CD14-positive monocyte (primary cell): ENCODE measurements around the gene SPATA2. TPM values are rescaled to one million over a fixed set of nuclear protein-coding genes. Genes with fewer than 3 reads are reported as not detected.

Experiments
- DNase-seq, 3 donors: peaks; one replicate each; pipeline ENCODE4 v3.0.0-alpha.2; 2011 to 2022
- H2AFZ ChIP-seq: 2 replicates; pipeline ENCODE4 v1.6.0; 2012; ENCODE audit warnings: mild to moderate bottlenecking, low read depth, low read length, inconsistent platforms; ENCODE audit not compliant: insufficient read depth, poor library complexity, severe bottlenecking
- H3K27ac ChIP-seq, 2 donors: 1 replicate in 1 of 2; 2 replicates in 1 of 2; pipeline ENCODE4 v1.5.1; 2012 to 2013; ENCODE audit warnings: low read length in 2 of 2, control low read depth in 1 of 2, inconsistent platforms in 1 of 2, low read depth in 1 of 2, mild to moderate bottlenecking in 1 of 2
- H3K27me3 ChIP-seq, 2 donors: one replicate each; pipeline versions ENCODE4 v1.6.0 to v1.6.1; 2011 to 2013; ENCODE audit warnings: low read length in 2 of 2; ENCODE audit not compliant: control insufficient read depth in 2 of 2, insufficient read depth in 2 of 2
- H3K36me3 ChIP-seq, 2 donors: replicated peaks in 1 of 2; 1 replicate in 1 of 2; 2 replicates in 1 of 2; pipeline versions ENCODE4 v1.5.1 to v1.6.1; 2012 to 2013; ENCODE audit warnings: low read length in 2 of 2, control low read depth in 1 of 2, inconsistent platforms in 1 of 2, mild to moderate bottlenecking in 1 of 2; ENCODE audit not compliant: insufficient read depth in 2 of 2, control insufficient read depth in 1 of 2
- H3K4me1 ChIP-seq, 2 donors: 1 replicate in 1 of 2; 2 replicates in 1 of 2; pipeline versions ENCODE4 v1.5.1 to v1.6.1; 2012 to 2013; ENCODE audit warnings: low read length in 2 of 2, control low read depth in 1 of 2, inconsistent platforms in 1 of 2, mild to moderate bottlenecking in 1 of 2, moderate library complexity in 1 of 2; ENCODE audit not compliant: insufficient read depth in 2 of 2, control insufficient read depth in 1 of 2
- H3K4me2 ChIP-seq: replicated peaks from 2 replicates; pipeline ENCODE3; 2012; ENCODE audit warnings: low read length, moderate library complexity, mild to moderate bottlenecking; ENCODE audit not compliant: poor library complexity, severe bottlenecking; ENCODE audit errors: extremely low read depth
- H3K4me3 ChIP-seq, 3 experiments: fragments of 200-600 bp in 1 of 3; sonication (generic) in 1 of 3; replicated peaks in 1 of 3; 1 replicate in 2 of 3; 2 replicates in 1 of 3; pipeline ENCODE4 v1.5.1; 2011 to 2013; ENCODE audit warnings: low read length in 3 of 3, mild to moderate bottlenecking in 3 of 3, control low read depth in 2 of 3, low read depth in 2 of 3, inconsistent platforms in 1 of 3, moderate library complexity in 1 of 3
- H3K79me2 ChIP-seq: 2 replicates; pipeline ENCODE4 v1.6.0; 2012; ENCODE audit warnings: mild to moderate bottlenecking, control low read depth, inconsistent platforms, low read length, moderate library complexity; ENCODE audit not compliant: insufficient read depth
- H3K9ac ChIP-seq: 2 replicates; pipeline ENCODE4 v1.6.0; 2017; ENCODE audit warnings: low read length, mild to moderate bottlenecking; ENCODE audit not compliant: insufficient read depth, poor library complexity, severe bottlenecking
- H3K9me3 ChIP-seq, 2 donors: replicated peaks in 1 of 2; 1 replicate in 1 of 2; 2 replicates in 1 of 2; pipeline versions ENCODE4 v1.5.1 to v1.6.1; 2012 to 2013; ENCODE audit warnings: low read length in 2 of 2, control low read depth in 1 of 2; ENCODE audit not compliant: control insufficient read depth in 1 of 2, insufficient read depth in 1 of 2
- H4K20me1 ChIP-seq: 2 replicates; pipeline ENCODE4 v1.6.0; 2012; ENCODE audit warnings: mild to moderate bottlenecking, low read length, control low read depth, moderate library complexity; ENCODE audit not compliant: insufficient read depth
- H3K27ac Mint-ChIP-seq, 7 donors: one replicate each; pipeline ENCODE4 v1.8.0; 2020; ENCODE audit warnings: mild to moderate bottlenecking in 7 of 7, mixed read lengths in 7 of 7, moderate library complexity in 6 of 7, inconsistent platforms in 2 of 7
- H3K27me3 Mint-ChIP-seq, 3 donors: one replicate each; pipeline ENCODE4 v1.8.0; 2021 to 2022; ENCODE audit warnings: low read depth in 3 of 3, mild to moderate bottlenecking in 3 of 3, mixed read lengths in 3 of 3, moderate library complexity in 3 of 3, inconsistent platforms in 1 of 3
- H3K36me3 Mint-ChIP-seq, 2 donors: one replicate each; pipeline ENCODE4 v1.8.0; 2020; ENCODE audit warnings: mixed read lengths in 2 of 2, inconsistent platforms in 1 of 2, mild to moderate bottlenecking in 1 of 2
- H3K4me1 Mint-ChIP-seq: one replicate; pipeline ENCODE4 v1.8.0; 2020; ENCODE audit warnings: mild to moderate bottlenecking, mixed read lengths
- H3K4me3 Mint-ChIP-seq, 2 donors: one replicate each; pipeline ENCODE4 v1.8.0; 2020; ENCODE audit warnings: mild to moderate bottlenecking in 2 of 2, mixed read lengths in 2 of 2, moderate library complexity in 1 of 2
- H3K9me3 Mint-ChIP-seq, 7 donors: one replicate each; pipeline ENCODE4 v1.8.0; 2020 to 2022; ENCODE audit warnings: mixed read lengths in 7 of 7, mild to moderate bottlenecking in 6 of 7, moderate library complexity in 6 of 7, inconsistent platforms in 2 of 7
- WGBS: methylation state at CpG from one replicate; pipeline ENCODE4 v1.1.5; 2013; ENCODE audit warnings: missing lambda C conversion rate; ENCODE audit not compliant: insufficient coverage; 5-methylcytosine and 5-hydroxymethylcytosine counted together
- intact Hi-C, 2 donors: fragments of 100-400 bp; cut with micrococcal nuclease; formaldehyde crosslinking; loops; one replicate each; pipeline versions ENCODE4 v1.15.0 to v1.15.1; 2023
- polyA plus RNA-seq, 3 donors: library from polyadenylated mRNA; depleted of rRNA in 1 of 3; unstranded in 2 of 3; stranded (reverse) in 1 of 3; fragments of 300-500 nt in 2 of 3; fragments of >200 nt in 1 of 3; fragmentation: Illumina TruSeq in 2 of 3; gene quantifications; 1 replicate in 2 of 3; 2 replicates in 1 of 3; pipeline ENCODE4 v1.2.3, GENCODE V29; 2012 to 2021
- TF ChIP-seq, protein P1 (sequence below): fragments of 200-600 bp; IDR thresholded peaks from one replicate; pipeline ENCODE4 v1.8.0; 2022; ENCODE audit warnings: antibody characterized with exemption, mild to moderate bottlenecking

SPATA2 gene
- polyA plus RNA-seq, 3 donors = 1.9 to 13.3 (median 3.9) TPM

DNA sequence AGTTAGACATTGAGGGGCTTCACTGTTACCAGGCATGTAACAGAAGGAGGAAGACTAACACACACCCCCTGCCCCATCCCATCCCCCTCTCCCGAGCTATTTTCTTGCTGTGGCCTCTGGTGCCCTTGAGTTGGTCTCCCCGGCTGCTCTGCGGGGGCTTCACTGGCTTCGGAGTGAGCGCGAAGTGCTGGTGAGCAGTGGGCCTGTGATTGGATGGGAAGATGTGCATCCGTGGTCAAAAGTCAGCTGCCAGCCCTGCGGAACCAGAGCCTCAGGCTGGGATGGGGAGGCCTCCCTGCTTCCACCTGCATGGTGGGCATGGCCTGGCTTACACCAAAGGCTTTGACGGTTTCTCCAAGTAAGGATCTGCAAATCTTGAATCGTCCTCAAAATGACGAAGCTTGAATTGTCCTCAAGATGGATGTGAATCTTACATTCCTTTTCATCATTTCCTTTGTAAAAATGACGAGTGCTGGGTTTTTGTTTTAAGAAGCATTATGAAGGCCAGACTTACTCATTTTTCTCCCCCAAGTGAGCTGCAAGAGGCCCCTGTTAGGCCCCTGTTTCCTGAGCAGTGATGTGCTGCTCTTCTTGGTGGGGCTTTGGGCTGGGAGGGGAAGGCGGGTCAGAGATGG, 23.7 kb downstream of the SPATA2 start:
- Mint-ChIP-seq H3K4me3 (no peak overlapping the region), H3K36me3 (peaks cover 17 to 31% of the 10 kb centered on the region in 2 donors), H3K9me3 (peaks cover 0 to 3% (median 0%) of the 10 kb centered on the region in 7 donors), H3K27me3 (no peaks in the 10 kb centered on the region), H3K4me1 (peaks cover 89% of the 10 kb centered on the region), H3K27ac (peak overlapping the region; percentile 60 to 92 (median 85))
- H3K9ac ChIP-seq = peak overlapping the region; percentile 1
- H3K4me2 ChIP-seq = peak overlapping the region; percentile 64
- peaks cover 17% of the 10 kb centered on the region for H3K79me2 ChIP-seq
- TF ChIP-seq, protein P1, sequence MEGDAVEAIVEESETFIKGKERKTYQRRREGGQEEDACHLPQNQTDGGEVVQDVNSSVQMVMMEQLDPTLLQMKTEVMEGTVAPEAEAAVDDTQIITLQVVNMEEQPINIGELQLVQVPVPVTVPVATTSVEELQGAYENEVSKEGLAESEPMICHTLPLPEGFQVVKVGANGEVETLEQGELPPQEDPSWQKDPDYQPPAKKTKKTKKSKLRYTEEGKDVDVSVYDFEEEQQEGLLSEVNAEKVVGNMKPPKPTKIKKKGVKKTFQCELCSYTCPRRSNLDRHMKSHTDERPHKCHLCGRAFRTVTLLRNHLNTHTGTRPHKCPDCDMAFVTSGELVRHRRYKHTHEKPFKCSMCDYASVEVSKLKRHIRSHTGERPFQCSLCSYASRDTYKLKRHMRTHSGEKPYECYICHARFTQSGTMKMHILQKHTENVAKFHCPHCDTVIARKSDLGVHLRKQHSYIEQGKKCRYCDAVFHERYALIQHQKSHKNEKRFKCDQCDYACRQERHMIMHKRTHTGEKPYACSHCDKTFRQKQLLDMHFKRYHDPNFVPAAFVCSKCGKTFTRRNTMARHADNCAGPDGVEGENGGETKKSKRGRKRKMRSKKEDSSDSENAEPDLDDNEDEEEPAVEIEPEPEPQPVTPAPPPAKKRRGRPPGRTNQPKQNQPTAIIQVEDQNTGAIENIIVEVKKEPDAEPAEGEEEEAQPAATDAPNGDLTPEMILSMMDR = no peak
- peak overlapping the region; percentile 80 to 81 for H3K27ac ChIP-seq
- no peaks in the 10 kb centered on the region for H4K20me1 ChIP-seq
- H3K36me3 ChIP-seq = peaks cover 14 to 17% of the 10 kb centered on the region in 2 donors
- H3K4me1 ChIP-seq = peaks cover 88 to 89% of the 10 kb centered on the region in 2 donors
- peak overlapping the region in 1 of 3 experiments; percentile 33 for H3K4me3 ChIP-seq
- no peaks in the 10 kb centered on the region for H3K9me3 ChIP-seq
- intact Hi-C loops = no loop called here
- 87% methylated on average over 3 of the region's 13 CpGs for WGBS
- peak overlapping the region; percentile 67 for H2AFZ ChIP-seq
- H3K27me3 ChIP-seq = no peaks in the 10 kb centered on the region
- DNase-seq = no peak

DNA sequence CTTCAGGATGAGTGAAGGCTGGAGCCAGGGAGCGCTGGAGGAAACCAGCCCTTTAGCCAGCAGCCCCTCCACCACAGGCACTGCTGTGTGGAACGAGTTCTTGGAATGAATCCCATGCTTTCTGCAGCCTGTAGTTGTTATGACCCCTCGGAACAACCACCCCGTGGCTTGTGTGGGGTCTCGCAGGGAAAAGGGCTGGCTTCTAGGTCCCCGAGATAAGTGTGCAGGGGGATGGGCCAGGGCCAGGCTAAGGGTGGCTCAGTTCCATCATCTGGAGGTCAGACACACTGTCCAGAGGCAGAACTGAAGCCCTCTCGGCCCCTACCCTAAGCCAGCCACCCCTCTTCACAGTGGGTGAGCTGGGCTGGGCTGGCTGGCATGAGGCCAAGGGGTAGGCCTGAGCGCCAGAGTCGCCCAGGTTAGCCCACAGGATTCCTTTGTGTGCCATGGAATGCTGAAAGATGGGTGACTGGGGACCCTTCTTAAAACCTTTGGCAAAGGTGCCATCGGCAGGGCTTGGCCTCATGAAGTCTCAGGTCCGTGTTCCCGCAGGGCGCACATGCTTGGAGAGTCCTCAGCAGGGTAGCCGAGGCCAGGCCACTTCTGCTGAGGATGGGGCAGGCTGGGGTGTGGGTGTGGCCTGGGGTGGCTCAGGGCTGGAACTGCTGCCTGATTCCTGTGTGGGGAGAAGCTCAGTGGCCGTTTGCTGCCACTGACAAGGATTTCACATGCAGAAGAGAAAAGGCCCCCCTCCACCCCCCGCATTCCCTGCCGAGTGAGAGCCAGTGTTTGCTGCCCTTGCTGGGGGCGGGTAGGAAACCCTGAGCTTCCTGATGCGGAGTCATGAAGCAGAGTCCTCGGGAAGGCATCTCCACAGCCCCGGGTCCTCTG, 24.6 kb downstream of the SPATA2 start:
- Histone ChIP-seq H3K9me3 (no peaks in the 10 kb centered on the region), H3K36me3 (peaks cover 22 to 26% of the 10 kb centered on the region in 2 donors), H3K27me3 (no peaks in the 10 kb centered on the region), H3K4me2 (peak overlapping the region; percentile 32), H3K4me1 (peaks cover 79 to 80% of the 10 kb centered on the region in 2 donors), H2AFZ (peak overlapping the region; percentile 67), H4K20me1 (no peaks in the 10 kb centered on the region), H3K27ac (peak overlapping the region; percentile 80 to 81), H3K4me3 (no peak overlapping the region), H3K9ac (peak overlapping the region; percentile 1), H3K79me2 (peaks cover 14% of the 10 kb centered on the region)
- H3K27me3 Mint-ChIP-seq = no peaks in the 10 kb centered on the region
- intact Hi-C loops = no loop called here
- no peaks in the 10 kb centered on the region for H3K9me3 Mint-ChIP-seq
- DNase-seq = peak; percentile 26 to 44 (median 39)
- no peak overlapping the region for H3K4me3 Mint-ChIP-seq
- H3K36me3 Mint-ChIP-seq = peaks cover 24 to 40% of the 10 kb centered on the region in 2 donors
- WGBS = 42% methylated on average over 14 of the region's 21 CpGs
- peaks cover 80% of the 10 kb centered on the region for H3K4me1 Mint-ChIP-seq
- peak overlapping the region; percentile 72 to 90 (median 87) for H3K27ac Mint-ChIP-seq
- TF ChIP-seq, protein P1 = no peak
